ENCODE measurements around the gene TMSB4X. TPM values are rescaled to one million over a fixed set of nuclear protein-coding genes. Genes with fewer than 3 reads are reported as not detected.
"Not testable (repeated sequence)": the region's sequence is repeated elsewhere in the genome, so short reads cannot be mapped to it uniquely, and the experiment has no call there.

Gene TMSB4X
- total and polyA plus RNA-seq, 3 donors from 2014 or later = 384 to 1,448 (median 669) TPM

DNA sequence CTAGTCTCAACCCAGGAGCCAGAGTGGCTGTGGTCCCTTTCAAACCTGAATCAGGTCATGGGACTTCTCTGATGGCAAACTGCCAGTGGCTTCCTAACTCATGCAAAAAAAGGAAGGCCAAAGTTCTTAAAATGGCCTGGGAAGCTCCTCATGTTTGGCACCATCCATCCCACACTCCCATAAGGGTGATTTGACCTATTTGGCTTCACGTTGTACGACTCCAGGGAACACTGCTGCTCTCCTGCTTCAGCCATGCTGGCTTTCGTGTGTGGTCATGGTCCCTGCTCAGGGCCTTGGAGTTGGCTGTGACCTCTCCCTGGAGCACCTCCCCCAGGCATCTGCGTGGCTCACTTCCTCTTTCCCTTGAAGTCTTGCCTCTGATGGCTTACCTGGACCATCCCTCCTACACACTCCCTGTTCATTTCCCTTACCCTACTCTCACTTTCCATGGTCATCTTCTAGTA is 12.8 kb upstream of the TMSB4X start:
- H3K36me3 ChIP-seq (ENCODE audit: low read depth, missing control alignments) = no peaks in the 10 kb centered on the region
- TF ChIP-seq, protein P1, sequence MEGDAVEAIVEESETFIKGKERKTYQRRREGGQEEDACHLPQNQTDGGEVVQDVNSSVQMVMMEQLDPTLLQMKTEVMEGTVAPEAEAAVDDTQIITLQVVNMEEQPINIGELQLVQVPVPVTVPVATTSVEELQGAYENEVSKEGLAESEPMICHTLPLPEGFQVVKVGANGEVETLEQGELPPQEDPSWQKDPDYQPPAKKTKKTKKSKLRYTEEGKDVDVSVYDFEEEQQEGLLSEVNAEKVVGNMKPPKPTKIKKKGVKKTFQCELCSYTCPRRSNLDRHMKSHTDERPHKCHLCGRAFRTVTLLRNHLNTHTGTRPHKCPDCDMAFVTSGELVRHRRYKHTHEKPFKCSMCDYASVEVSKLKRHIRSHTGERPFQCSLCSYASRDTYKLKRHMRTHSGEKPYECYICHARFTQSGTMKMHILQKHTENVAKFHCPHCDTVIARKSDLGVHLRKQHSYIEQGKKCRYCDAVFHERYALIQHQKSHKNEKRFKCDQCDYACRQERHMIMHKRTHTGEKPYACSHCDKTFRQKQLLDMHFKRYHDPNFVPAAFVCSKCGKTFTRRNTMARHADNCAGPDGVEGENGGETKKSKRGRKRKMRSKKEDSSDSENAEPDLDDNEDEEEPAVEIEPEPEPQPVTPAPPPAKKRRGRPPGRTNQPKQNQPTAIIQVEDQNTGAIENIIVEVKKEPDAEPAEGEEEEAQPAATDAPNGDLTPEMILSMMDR (IDR thresholded peaks at IDR 0.05) = no peak
- TF ChIP-seq POLR2A (IDR thresholded peaks at IDR 0.05) = no peak
- H3K4me3 ChIP-seq = no peak overlapping the region
- H3K27ac ChIP-seq = no peak overlapping the region
- H3K4me1 ChIP-seq = no peaks in the 10 kb centered on the region
- WGBS, 2 donors = 49 to 67% methylated on average over 4 of the region's 4 CpGs
- intact Hi-C loops (cut with DNase I; ENCODE audit: low total_unique reads) = no loop called here
- no peak for DNase-seq
- H3K27me3 ChIP-seq = no peaks in the 10 kb centered on the region
- no peaks in the 10 kb centered on the region for H3K9me3 ChIP-seq

- DNase-seq; H3K4me3 ChIP-seq; intact Hi-C loops (cut with DNase I; ENCODE audit: low total_unique reads): not testable (repeated sequence)
These were observed 11.6 kb upstream of the TMSB4X start for GRCh38 chrX:12963210-12963850.

DNA sequence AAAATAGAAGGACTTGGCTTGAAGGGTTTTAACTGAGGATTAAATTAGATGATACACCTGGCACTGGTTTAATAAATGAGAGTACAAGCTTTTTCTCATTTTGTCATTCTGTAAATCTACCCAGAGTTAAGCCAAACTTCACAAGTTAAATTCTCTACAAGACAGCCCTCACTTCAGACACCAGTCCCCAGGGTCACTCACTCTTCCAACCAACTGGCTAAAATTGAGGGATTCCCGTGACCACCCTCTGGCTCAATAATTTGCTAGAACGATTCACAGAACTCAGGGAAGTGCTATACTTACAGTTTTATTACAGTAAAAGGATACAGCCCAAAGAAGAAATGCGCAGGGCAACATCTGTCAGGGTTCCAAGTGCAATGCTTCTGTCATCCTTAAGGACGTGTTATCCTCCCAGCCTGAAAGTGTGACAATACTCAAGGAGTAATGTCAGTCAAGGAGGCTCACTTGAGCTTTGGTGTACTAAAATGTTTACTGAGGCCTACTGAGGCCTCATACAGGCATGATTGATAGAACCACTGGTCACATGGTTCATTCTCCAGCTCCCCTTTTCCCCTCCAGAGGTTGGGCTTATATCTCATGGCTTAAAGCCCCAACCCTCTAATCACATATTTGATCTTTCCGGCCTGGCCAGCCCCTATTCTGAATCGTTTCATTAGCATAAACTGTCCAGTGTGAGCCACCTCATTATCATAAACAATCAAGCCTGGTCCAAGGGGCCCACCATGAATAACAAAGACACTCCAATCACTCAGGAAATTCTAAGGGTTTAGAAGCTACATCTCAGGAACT is 9.6 kb upstream of the TMSB4X start:
- H3K27me3 ChIP-seq = no peaks in the 10 kb centered on the region
- WGBS, 2 donors = 74 to 76% methylated on average over 6 of the region's 6 CpGs

More at GRCh38 chrX:12963210-12963850, 11.6 kb upstream of the TMSB4X start:
- not testable (repeated sequence) for H3K36me3 ChIP-seq (ENCODE audit: low read depth, missing control alignments); H3K27me3 ChIP-seq; H3K4me1 ChIP-seq; H3K27ac ChIP-seq; H3K9me3 ChIP-seq
- no CpG with 5 or more reads among the region's 52 CpGs for WGBS, 2 donors

GRCh38 chrX:12966151-12966550 is 8.8 kb upstream of the TMSB4X start:
- TF ChIP-seq, protein P1 (IDR thresholded peaks at IDR 0.05) = no peak
- TF ChIP-seq POLR2A (IDR thresholded peaks at IDR 0.05) = no peak
- Histone ChIP-seq H3K4me1 (no peaks in the 10 kb centered on the region), H3K27me3 (no peaks in the 10 kb centered on the region), H3K4me3 (no peak overlapping the region), H3K27ac (no peak overlapping the region), H3K9me3 (no peaks in the 10 kb centered on the region), H3K36me3 (ENCODE audit: low read depth, missing control alignments) (no peaks in the 10 kb centered on the region)
- intact Hi-C loops (cut with DNase I; ENCODE audit: low total_unique reads) = no loop called here
- DNase-seq = no peak
- 61 to 80% methylated on average over 1 of the region's 1 CpG for WGBS, 2 donors

More for the DNA sequence above, 9.6 kb upstream of the TMSB4X start:
- no peak overlapping the region for H3K4me3 ChIP-seq
- no peaks in the 10 kb centered on the region for H3K36me3 ChIP-seq (ENCODE audit: low read depth, missing control alignments)
- H3K9me3 ChIP-seq = no peaks in the 10 kb centered on the region
- intact Hi-C loops (cut with DNase I; ENCODE audit: low total_unique reads) = no loop called here
- no peak for DNase-seq
- no peak overlapping the region for H3K27ac ChIP-seq
- H3K4me1 ChIP-seq = no peaks in the 10 kb centered on the region
- TF ChIP-seq, protein P1 (IDR thresholded peaks at IDR 0.05) = no peak
- no peak for TF ChIP-seq POLR2A (IDR thresholded peaks at IDR 0.05)

- no peaks in the 10 kb centered on the region for H3K36me3 ChIP-seq (ENCODE audit: low read depth, missing control alignments)
- no peaks in the 10 kb centered on the region for H3K4me1 ChIP-seq
- no peak for DNase-seq
- intact Hi-C loops (cut with DNase I; ENCODE audit: low total_unique reads) = no loop called here
- no peak overlapping the region for H3K27ac ChIP-seq
- no peaks in the 10 kb centered on the region for H3K9me3 ChIP-seq
- H3K27me3 ChIP-seq = no peaks in the 10 kb centered on the region
- H3K4me3 ChIP-seq = no peak overlapping the region
- TF ChIP-seq, protein P1 (IDR thresholded peaks at IDR 0.05) = no peak
- no peak for TF ChIP-seq POLR2A (IDR thresholded peaks at IDR 0.05)
- 82 to 83% methylated on average over 8 to 15 of the region's 15 CpGs for WGBS, 2 donors
These were observed 7.0 kb upstream of the TMSB4X start for GRCh38 chrX:12967711-12968465.

Measured in testis (tissue), 3 donors.